Left lung (tissue), 10 donors: ENCODE data around the gene SLC6A15. TPM values are rescaled to one million over a fixed set of nuclear protein-coding genes. Genes with fewer than 3 reads are reported as not detected.

Experiments
- ATAC-seq: fragments of 200-7000 bp; cut with Tn5 transposase; one replicate; pipeline ENCODE4 v1.9.1; 2020; ENCODE audit warnings: moderate library complexity
- DNase-seq, 4 donors: peaks; one replicate each; pipeline ENCODE4 v3.0.0-alpha.2; 2013 to 2020
- H3K27ac ChIP-seq, 2 donors: fragments of 200-600 bp; sonication (generic) in 1 of 2; one replicate each; pipeline versions ENCODE4 v1.5.0 to v1.8.0; 2020 to 2021
- H3K27me3 ChIP-seq, 2 donors: fragments of 200-600 bp; sonication (generic) in 1 of 2; one replicate each; pipeline versions ENCODE4 v1.5.0 to v1.8.0; 2020 to 2021
- H3K36me3 ChIP-seq, 2 donors: fragments of 200-600 bp; sonication (generic) in 1 of 2; one replicate each; pipeline versions ENCODE4 v1.5.0 to v1.8.0; 2020 to 2021
- H3K4me1 ChIP-seq, 2 donors: fragments of 200-600 bp; one replicate each; pipeline ENCODE4 v1.8.0; 2021
- H3K4me3 ChIP-seq, 2 donors: fragments of 200-600 bp; sonication (generic) in 1 of 2; one replicate each; pipeline versions ENCODE4 v1.5.0 to v1.8.0; 2020 to 2021; ENCODE audit warnings: mild to moderate bottlenecking in 1 of 2
- H3K9me3 ChIP-seq, 2 donors: fragments of 200-600 bp; sonication (generic) in 1 of 2; one replicate each; pipeline versions ENCODE4 v1.5.0 to v1.8.0; 2020 to 2021
- CTCF ChIP-seq, 2 donors: fragments of 200-600 bp; sonication (generic) in 1 of 2; IDR thresholded peaks; one replicate each; pipeline versions ENCODE4 v1.5.0 to v1.8.0; 2021; ENCODE audit warnings: antibody characterized with exemption in 2 of 2
- intact Hi-C, 2 donors: fragments of 100-400 bp; cut with DNase I; formaldehyde crosslinking; loops; one replicate each; pipeline versions ENCODE4 v1.11.2 to v1.14.2; 2022
- polyA plus RNA-seq, 6 donors: library from polyadenylated mRNA; unstranded; fragments of 120-200 nt; gene quantifications; one replicate each; pipeline ENCODE4 v1.2.1, GENCODE V29; 2013; ENCODE audit not compliant: insufficient read length in 6 of 6
- total RNA-seq, 2 donors: library from RNA; stranded (reverse); fragmentation: NEBNext Ultra II Directional; extraction: Animal tissue kit (Norgen Biotek cat#: 25700); gene quantifications; one replicate each; pipeline ENCODE4 v1.2.1, GENCODE V29; 2021
- donor health status: DM: no; HTN: yes; CAD: no.
- donor health status: DM: no; HTN: no; CAD: no.

The SLC6A15 gene
- total and polyA plus RNA-seq, 8 donors, result 0.21 to 0.70 (median 0.41) TPM; not detected in 1

- H3K36me3 ChIP-seq, result no peaks in the 10 kb centered on the region
- peaks cover 0 to 4% of the 10 kb centered on the region in 2 donors for H3K27me3 ChIP-seq
- no peak overlapping the region for H3K27ac ChIP-seq
- no peaks in the 10 kb centered on the region for H3K4me1 ChIP-seq
- intact Hi-C loops, result loop anchor here in 1 of 2 donors (5.0 kb wide), 1 partner anchor 150 kb away; no protein-coding TSS in a partner anchor
- ATAC-seq (no peak), DNase-seq (no peak)
- no peak for TF ChIP-seq CTCF (IDR thresholded peaks at IDR 0.05)
- H3K9me3 ChIP-seq, result no peaks in the 10 kb centered on the region
- no peak overlapping the region for H3K4me3 ChIP-seq
These were observed 35.3 kb downstream of the SLC6A15 start for GRCh38 chr12:84877340-84877739.

- Histone ChIP-seq H3K27me3 (peaks cover 0 to 4% of the 10 kb centered on the region in 2 donors), H3K9me3 (no peaks in the 10 kb centered on the region), H3K4me1 (no peaks in the 10 kb centered on the region), H3K27ac (no peak overlapping the region), H3K36me3 (no peaks in the 10 kb centered on the region), H3K4me3 (no peak overlapping the region)
- no peak for TF ChIP-seq CTCF (IDR thresholded peaks at IDR 0.05)
- ATAC-seq (no peak), DNase-seq (no peak)
- intact Hi-C loops, result loop anchor here in 1 of 2 donors (5.0 kb wide), 1 partner anchor 152 kb away; no protein-coding TSS in a partner anchor
These were observed 37.4 kb downstream of the SLC6A15 start for GRCh38 chr12:84875241-84875640.

GRCh38 chr12:84874825-84875139 is 37.8 kb downstream of the SLC6A15 start:
- no peak overlapping the region for H3K27ac ChIP-seq
- H3K27me3 ChIP-seq, result peaks cover 0 to 4% of the 10 kb centered on the region in 2 donors
- H3K4me3 ChIP-seq, result no peak overlapping the region
- H3K36me3 ChIP-seq, result no peaks in the 10 kb centered on the region
- DNase-seq, result no peak
- H3K9me3 ChIP-seq, result no peaks in the 10 kb centered on the region
- TF ChIP-seq CTCF (IDR thresholded peaks at IDR 0.05), result no peak
- intact Hi-C loops, result loop anchor here in 1 of 2 donors (5.0 kb wide), 1 partner anchor 153 kb away; no protein-coding TSS in a partner anchor
- ATAC-seq, result no peak
- H3K4me1 ChIP-seq, result no peaks in the 10 kb centered on the region

- peak in 2 of 4 donors; percentile 47 to 57 for DNase-seq
- Histone ChIP-seq H3K27me3 (peaks cover 0 to 4% of the 10 kb centered on the region in 2 donors), H3K4me1 (no peaks in the 10 kb centered on the region), H3K9me3 (no peaks in the 10 kb centered on the region), H3K27ac (no peak overlapping the region), H3K36me3 (no peaks in the 10 kb centered on the region), H3K4me3 (no peak overlapping the region)
- TF ChIP-seq CTCF (IDR thresholded peaks at IDR 0.05), result peak; percentile 48 to 78
- peak; percentile 90 for ATAC-seq
- intact Hi-C loops, result no loop called here
These were observed 38.3 kb downstream of the SLC6A15 start for GRCh38 chr12:84874125-84874824.

- H3K27ac ChIP-seq, result no peak overlapping the region
- no peak for TF ChIP-seq CTCF (IDR thresholded peaks at IDR 0.05)
- no peak overlapping the region for H3K4me3 ChIP-seq
- intact Hi-C loops, result no loop called here
- H3K36me3 ChIP-seq, result no peaks in the 10 kb centered on the region
- H3K27me3 ChIP-seq, result no peaks in the 10 kb centered on the region
- ATAC-seq (no peak), DNase-seq (no peak)
- H3K4me1 ChIP-seq, result no peaks in the 10 kb centered on the region
- no peaks in the 10 kb centered on the region for H3K9me3 ChIP-seq
These were observed 50.4 kb downstream of the SLC6A15 start for GRCh38 chr12:84862186-84862585.
